K562 (cell line): Measurements from ENCODE around the gene AP2M1. TPM values are rescaled to one million over a fixed set of nuclear protein-coding genes. Genes with fewer than 3 reads are reported as not detected.

Source experiments
- ATAC-seq: fragments of 200-7000 bp; cut with Tn5 transposase; 3 replicates; pipeline ENCODE4 v1.9.1; 2020; ENCODE audit warnings: moderate library complexity
- BruUV-seq: library from RNA; stranded (reverse); fragments of 400-500 nt; replicated peaks from 2 replicates; lab custom pipeline; 2021; lab: Mats Ljungman, UMichigan
- CTCF ChIA-PET: fragments of 300-600 bp; formaldehyde crosslinking; extraction: SDS; loops from one replicate; lab custom pipeline; 2021; ENCODE audit warnings: low intra/inter-chr PET ratio; lab: Yijun Ruan, JAX
- POLR2A ChIA-PET: fragments of 300-600, 350-650 bp; sonication (Branson Sonifier 250); formaldehyde crosslinking; extraction: SDS; loops from one replicate; lab custom pipeline; 2021; ENCODE audit warnings: antibody characterized with exemption, inconsistent platforms; lab: Yijun Ruan, JAX
- DNase-seq, 4 experiments: peaks; one replicate each; pipeline versions ENCODE4 v3.0.0 to v3.0.0-alpha.2; 2011 to 2018; ENCODE audit warnings: low spot score in 3 of 4, mixed read lengths in 3 of 4; ENCODE audit errors: extremely low read depth in 1 of 4
- FAIRE-seq: peaks from 2 replicates; lab custom pipeline; 2011; peaks lifted over from hg19 to GRCh38; lab: Jason Lieb, UNC
- H2AFZ ChIP-seq: 2 replicates; pipeline ENCODE4 v1.6.0; 2011; ENCODE audit warnings: low read depth, low read length, control low read depth, inconsistent platforms
- H3K27ac ChIP-seq: fragments of 200-600 bp; 3 replicates; pipeline ENCODE4 v1.8.0; 2011; ENCODE audit warnings: low read depth, mild to moderate bottlenecking, control low read depth, inconsistent platforms, low read length, moderate library complexity, mixed read lengths; ENCODE audit errors: extremely low read depth
- H3K27me3 ChIP-seq, 2 experiments: fragments of 300-600 bp in 1 of 2; 2 replicates in 1 of 2; 3 replicates in 1 of 2; pipeline versions ENCODE4 v1.6.0 to v1.8.0; 2011; ENCODE audit warnings: inconsistent platforms in 2 of 2, low read length in 2 of 2, mild to moderate bottlenecking in 1 of 2, mixed read lengths in 1 of 2, moderate library complexity in 1 of 2; ENCODE audit not compliant: control insufficient read depth in 2 of 2, insufficient read depth in 2 of 2
- H3K36me3 ChIP-seq: fragments of 300-600 bp; 3 replicates; pipeline ENCODE4 v1.8.0; 2011; ENCODE audit warnings: mild to moderate bottlenecking, low read length, inconsistent platforms; ENCODE audit not compliant: control insufficient read depth, insufficient read depth
- H3K4me1 ChIP-seq, 2 experiments: fragments of 200-600 bp in 1 of 2; replicated peaks in 1 of 2; 2 replicates in 1 of 2; 3 replicates in 1 of 2; pipeline versions ENCODE4 v1.5.1 to v1.8.0; 2011; ENCODE audit warnings: inconsistent platforms in 2 of 2, low read length in 2 of 2, mild to moderate bottlenecking in 1 of 2, mixed read lengths in 1 of 2, moderate library complexity in 1 of 2; ENCODE audit not compliant: control insufficient read depth in 2 of 2, insufficient read depth in 2 of 2
- H3K4me2 ChIP-seq: 2 replicates; pipeline ENCODE4 v1.6.1; 2011; ENCODE audit warnings: low read length, control low read depth, inconsistent platforms, mixed read lengths; ENCODE audit not compliant: insufficient read depth
- H3K4me3 ChIP-seq: fragments of 200-600 bp; sonication (generic), shearing (Covaris generic); 2 replicates; pipeline ENCODE4 v1.5.1; 2016; ENCODE audit warnings: control low read depth, inconsistent platforms
- H3K79me2 ChIP-seq: fragments of 200-600 bp; 3 replicates; pipeline ENCODE4 v1.8.0; 2011; ENCODE audit warnings: low read length, inconsistent platforms; ENCODE audit not compliant: control insufficient read depth, insufficient read depth
- H3K9ac ChIP-seq, 2 experiments: 2 replicates each; pipeline versions ENCODE4 v1.6.0 to v1.6.1; 2011; ENCODE audit warnings: low read depth in 2 of 2, low read length in 2 of 2, control low read depth in 1 of 2, inconsistent platforms in 1 of 2, mild to moderate bottlenecking in 1 of 2, mixed read lengths in 1 of 2; ENCODE audit not compliant: insufficient read depth in 1 of 2
- H3K9me1 ChIP-seq: one replicate; pipeline ENCODE4 v1.6.0; 2011; ENCODE audit warnings: inconsistent platforms, mild to moderate bottlenecking, low read length, moderate library complexity; ENCODE audit not compliant: control insufficient read depth, insufficient read depth
- H3K9me3 ChIP-seq: replicated peaks from 2 replicates; pipeline ENCODE4 v1.5.1; 2011; ENCODE audit warnings: low read depth, low read length, inconsistent platforms; ENCODE audit not compliant: control insufficient read depth, insufficient read depth
- H4K20me1 ChIP-seq: replicated peaks from 2 replicates; pipeline ENCODE4 v1.6.1; 2011; ENCODE audit warnings: low read length, inconsistent platforms, mixed read lengths; ENCODE audit not compliant: control insufficient read depth, insufficient read depth
- AFF4 ChIP-seq: sonication (generic); formaldehyde crosslinking; IDR thresholded peaks from 2 replicates; pipeline ENCODE4 v1.8.0; 2023; ENCODE audit warnings: mild to moderate bottlenecking, missing genetic modification reagents
- ASH1L ChIP-seq: fragments of 450-650 bp; IDR thresholded peaks from 2 replicates; pipeline ENCODE4 v1.6.1; 2018; ENCODE audit warnings: borderline replicate concordance, mild to moderate bottlenecking, low read depth; ENCODE audit not compliant: partially characterized antibody
- JUNB ChIP-seq: fragments of 450-650 bp; formaldehyde crosslinking; conservative IDR thresholded peaks from 2 replicates; pipeline ENCODE4 v1.4.0; 2020; ENCODE audit warnings: mild to moderate bottlenecking
- RUNX1 ChIP-seq: sonication (generic); IDR thresholded peaks from 2 replicates; pipeline ENCODE4 v1.6.1; 2016; ENCODE audit warnings: antibody characterized with exemption, low read depth
- SRSF1 ChIP-seq: fragments of 200-400 bp; formaldehyde crosslinking; IDR thresholded peaks from 2 replicates; pipeline ENCODE4 v1.6.1; 2017; ENCODE audit warnings: mild to moderate bottlenecking, low read depth, low read length, moderate library complexity
- ZEB2 ChIP-seq: fragments of 450-650 bp; IDR thresholded peaks from 2 replicates; pipeline ENCODE4 v1.6.1; 2016
- ZFP1 ChIP-seq: fragments of 450-650 bp; formaldehyde crosslinking; IDR thresholded peaks from 2 replicates; pipeline ENCODE4 v1.4.0; 2020; ENCODE audit warnings: mild to moderate bottlenecking, mixed read lengths
- ZNF311 ChIP-seq: fragments of 250-450 bp; sonication (Bioruptor Pico); IDR thresholded peaks from 2 replicates; pipeline ENCODE4 v1.4.0; 2020; ENCODE audit warnings: mild to moderate bottlenecking, moderate library complexity
- whole genome bisulfite sequencing: fragments of 100-300 bp; shearing (Covaris generic); methylation state at CpG from one replicate; pipeline ENCODE4 v1.1.6; 2016; ENCODE audit warnings: low coverage, mixed read lengths; ENCODE audit not compliant: insufficient coverage; ENCODE audit errors: missing lambda C conversion rate; 5-methylcytosine and 5-hydroxymethylcytosine counted together
- in situ Hi-C: fragments of 300-500 bp; cut with MboI; formaldehyde crosslinking; loops from 4 replicates; pipeline ENCODE4 v1.15.0; 2018; ENCODE audit warnings: inconsistent platforms, mixed read lengths
- intact Hi-C: fragments of 100-400 bp; cut with micrococcal nuclease; formaldehyde crosslinking; loops from 2 replicates; pipeline ENCODE4 v1.14.2; 2022
- polyA plus RNA-seq, 8 experiments: library from polyadenylated mRNA; depleted of rRNA in 4 of 8; stranded (reverse) in 5 of 8; unstranded in 3 of 8; fragments of >200 nt; fragmentation: Nextera tagmentation in 2 of 8; fragmentation: Illumina TruSeq in 1 of 8; extraction: Ambion mirVana in 2 of 8; extraction: Trizol in 1 of 8; gene quantifications; 2 replicates each; pipeline versions ENCODE4 v1.2.1 to v1.2.3, GENCODE V29; 2011 to 2014; ENCODE audit warnings: inconsistent platforms in 1 of 8, missing spikeins in 1 of 8
- total RNA-seq, 7 experiments: library from RNA; depleted of rRNA in 6 of 7; stranded (reverse); fragments of >200 nt in 6 of 7; fragmentation: Illumina TruSeq in 2 of 7; extraction: Trizol in 2 of 7; gene quantifications; 2 replicates each; pipeline versions ENCODE4 v1.2.1 to v1.2.3, GENCODE V29; 2011 to 2021; ENCODE audit warnings: low replicate concordance in 1 of 7
- TF ChIP-seq, protein P1 (sequence below): fragments of 250-450 bp; sonication (Bioruptor Pico); IDR thresholded peaks from 2 replicates; pipeline ENCODE4 v1.5.0; 2020; ENCODE audit warnings: mild to moderate bottlenecking, borderline replicate concordance
- TF ChIP-seq, protein P2 (sequence below): fragments of 450-650 bp; formaldehyde crosslinking; IDR thresholded peaks from 2 replicates; pipeline ENCODE4 v1.4.0; 2022; ENCODE audit warnings: missing genetic modification characterization

Gene AP2M1
- total and polyA plus RNA-seq, 9 of the 15 experiments (the other 6 are each of a cell fraction or from before 2014, with no cell fraction given), result 118 to 505 (median 296) TPM

GRCh38 chr3:184142199-184142598 is 32.5 kb upstream of the AP2M1 start:
- Histone ChIP-seq H3K9ac (no peak overlapping the region), H4K20me1 (no peaks in the 10 kb centered on the region), H3K27me3 (no peaks in the 10 kb centered on the region), H3K27ac (no peak overlapping the region), H3K4me3 (no peak overlapping the region), H3K4me2 (no peak overlapping the region), H3K79me2 (peaks cover 14% of the 10 kb centered on the region), H3K4me1 (peaks cover 0 to under 1% of the 10 kb centered on the region in 2 experiments; a peak in 2 of 5 replicates), H3K36me3 (peaks cover 83% of the 10 kb centered on the region), H2AFZ (no peak overlapping the region), H3K9me1 (peaks cover 2% of the 10 kb centered on the region), H3K9me3 (no peaks in the 10 kb centered on the region)
- ATAC-seq (no peak), FAIRE-seq (no peak), DNase-seq (peak in 1 of 4 experiments; percentile 1)
- POLR2A ChIA-PET, result interaction anchor here (0.6 to 1.3 kb wide), 3 partner anchors 13 to 38 kb away, joined by 3 read pairs; partner anchors contain the start of gene DVL3
- in situ Hi-C loops, result no loop called here
- CTCF ChIA-PET, result no interaction called here
- BruUV-seq, result no TSS peak
- WGBS, result 95% methylated on average over 7 of the region's 7 CpGs
- intact Hi-C loops, result no loop called here
- TF ChIP-seq, protein P1, sequence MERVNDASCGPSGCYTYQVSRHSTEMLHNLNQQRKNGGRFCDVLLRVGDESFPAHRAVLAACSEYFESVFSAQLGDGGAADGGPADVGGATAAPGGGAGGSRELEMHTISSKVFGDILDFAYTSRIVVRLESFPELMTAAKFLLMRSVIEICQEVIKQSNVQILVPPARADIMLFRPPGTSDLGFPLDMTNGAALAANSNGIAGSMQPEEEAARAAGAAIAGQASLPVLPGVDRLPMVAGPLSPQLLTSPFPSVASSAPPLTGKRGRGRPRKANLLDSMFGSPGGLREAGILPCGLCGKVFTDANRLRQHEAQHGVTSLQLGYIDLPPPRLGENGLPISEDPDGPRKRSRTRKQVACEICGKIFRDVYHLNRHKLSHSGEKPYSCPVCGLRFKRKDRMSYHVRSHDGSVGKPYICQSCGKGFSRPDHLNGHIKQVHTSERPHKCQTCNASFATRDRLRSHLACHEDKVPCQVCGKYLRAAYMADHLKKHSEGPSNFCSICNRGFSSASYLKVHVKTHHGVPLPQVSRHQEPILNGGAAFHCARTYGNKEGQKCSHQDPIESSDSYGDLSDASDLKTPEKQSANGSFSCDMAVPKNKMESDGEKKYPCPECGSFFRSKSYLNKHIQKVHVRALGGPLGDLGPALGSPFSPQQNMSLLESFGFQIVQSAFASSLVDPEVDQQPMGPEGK (CRISPR knock-in tag), result no peak
- TF ChIP-seq AFF4, result no peak
- no peak for TF ChIP-seq ZEB2
- no peak for TF ChIP-seq ZNF311 (CRISPR knock-in tag)
- TF ChIP-seq, protein P2, sequence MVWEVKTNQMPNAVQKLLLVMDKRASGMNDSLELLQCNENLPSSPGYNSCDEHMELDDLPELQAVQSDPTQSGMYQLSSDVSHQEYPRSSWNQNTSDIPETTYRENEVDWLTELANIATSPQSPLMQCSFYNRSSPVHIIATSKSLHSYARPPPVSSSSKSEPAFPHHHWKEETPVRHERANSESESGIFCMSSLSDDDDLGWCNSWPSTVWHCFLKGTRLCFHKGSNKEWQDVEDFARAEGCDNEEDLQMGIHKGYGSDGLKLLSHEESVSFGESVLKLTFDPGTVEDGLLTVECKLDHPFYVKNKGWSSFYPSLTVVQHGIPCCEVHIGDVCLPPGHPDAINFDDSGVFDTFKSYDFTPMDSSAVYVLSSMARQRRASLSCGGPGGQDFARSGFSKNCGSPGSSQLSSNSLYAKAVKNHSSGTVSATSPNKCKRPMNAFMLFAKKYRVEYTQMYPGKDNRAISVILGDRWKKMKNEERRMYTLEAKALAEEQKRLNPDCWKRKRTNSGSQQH, result no peak
- TF ChIP-seq SRSF1, result no peak
- TF ChIP-seq ZFP1 (CRISPR knock-in tag), result no peak
- TF ChIP-seq RUNX1, result no peak
- TF ChIP-seq JUNB (CRISPR knock-in tag), result no peak
- TF ChIP-seq ASH1L, result no peak
